Activated naive CD4-positive, alpha-beta T cell treated with anti-CD3 and anti-CD28 coated beads, Interleukin-2, amount 10 ng/mL, durations not matched to agents 7 days and 5 days (primary cell): ENCODE results near the gene WFS1.

ENCODE experiments used
- CTCF ChIA-PET: fragments of 350-600 bp; sonication (Branson Sonifier 250); formaldehyde crosslinking; loops from one replicate; lab custom pipeline; 2021; ENCODE audit warnings: antibody characterized with exemption; lab: Charles Lee
- DNase-seq: peaks from one replicate; pipeline ENCODE4 v3.0.0-alpha.2; 2020
- H3K27ac Mint-ChIP-seq: one replicate; pipeline ENCODE4 v1.8.0; 2021; ENCODE audit warnings: mild to moderate bottlenecking, moderate library complexity, mixed read lengths
- H3K27me3 Mint-ChIP-seq: one replicate; pipeline ENCODE4 v1.8.0; 2021; ENCODE audit warnings: mild to moderate bottlenecking, mixed read lengths
- H3K36me3 Mint-ChIP-seq: one replicate; pipeline ENCODE4 v1.8.0; 2021; ENCODE audit warnings: mixed read lengths
- H3K4me1 Mint-ChIP-seq: one replicate; pipeline ENCODE4 v1.8.0; 2021; ENCODE audit warnings: mixed read lengths
- H3K4me3 Mint-ChIP-seq: one replicate; pipeline ENCODE4 v1.8.0; 2021; ENCODE audit warnings: mild to moderate bottlenecking, moderate library complexity, mixed read lengths
- H3K9me3 Mint-ChIP-seq: one replicate; pipeline ENCODE4 v1.8.0; 2021; ENCODE audit warnings: mixed read lengths

The WFS1 gene

GRCh38 chr4:6338175-6338950 lies 68.7 kb downstream of the WFS1 start:
- Mint-ChIP-seq H3K27me3 (peaks cover 74% of the 10 kb centered on the region), H3K4me1 (peaks cover 28% of the 10 kb centered on the region), H3K36me3 (no peaks in the 10 kb centered on the region), H3K27ac (no peak overlapping the region), H3K9me3 (peaks cover 7% of the 10 kb centered on the region), H3K4me3 (no peak overlapping the region)
- CTCF ChIA-PET = interaction anchor here (1.4 kb wide), 1 partner anchor 11 kb away, joined by 6 read pairs; no protein-coding TSS in a partner anchor
- peak; percentile 54 for DNase-seq

GRCh38 chr4:6338951-6339817 lies 69.5 kb downstream of the WFS1 start:
- H3K27ac Mint-ChIP-seq = no peak overlapping the region
- DNase-seq = no peak
- peaks cover 3% of the 10 kb centered on the region for H3K9me3 Mint-ChIP-seq
- H3K4me1 Mint-ChIP-seq = peaks cover 28% of the 10 kb centered on the region
- H3K27me3 Mint-ChIP-seq = peaks cover 72% of the 10 kb centered on the region
- no peak overlapping the region for H3K4me3 Mint-ChIP-seq
- CTCF ChIA-PET = interaction anchor here (1.4 kb wide), 1 partner anchor 12 kb away, joined by 6 read pairs; no protein-coding TSS in a partner anchor
- no peaks in the 10 kb centered on the region for H3K36me3 Mint-ChIP-seq

- CTCF ChIA-PET = interaction anchor here (1.5 kb wide), 1 partner anchor 9 kb away, joined by 6 read pairs; no protein-coding TSS in a partner anchor
- Mint-ChIP-seq H3K4me1 (peaks cover 28% of the 10 kb centered on the region), H3K27me3 (peaks cover 69% of the 10 kb centered on the region), H3K27ac (no peak overlapping the region), H3K4me3 (no peak overlapping the region), H3K36me3 (no peaks in the 10 kb centered on the region), H3K9me3 (no peaks in the 10 kb centered on the region)
- DNase-seq = no peak
These were observed 70.3 kb downstream of the WFS1 start for GRCh38 chr4:6339818-6340445.

- H3K36me3 Mint-ChIP-seq = no peaks in the 10 kb centered on the region
- no peak for DNase-seq
- H3K27me3 Mint-ChIP-seq = peaks cover 67% of the 10 kb centered on the region
- H3K9me3 Mint-ChIP-seq = no peaks in the 10 kb centered on the region
- CTCF ChIA-PET = interaction anchor here (1.5 kb wide), 1 partner anchor 9 kb away, joined by 6 read pairs; no protein-coding TSS in a partner anchor
- peaks cover 28% of the 10 kb centered on the region for H3K4me1 Mint-ChIP-seq
- H3K4me3 Mint-ChIP-seq = no peak overlapping the region
- H3K27ac Mint-ChIP-seq = no peak overlapping the region
These were observed 70.9 kb downstream of the WFS1 start for GRCh38 chr4:6340446-6341015.

GRCh38 chr4:6341696-6342095 lies 72.0 kb downstream of the WFS1 start:
- no peaks in the 10 kb centered on the region for H3K9me3 Mint-ChIP-seq
- H3K4me3 Mint-ChIP-seq = no peak overlapping the region
- peaks cover 63% of the 10 kb centered on the region for H3K27me3 Mint-ChIP-seq
- CTCF ChIA-PET = interaction anchor here (0.6 kb wide), 1 partner anchor 67 kb away, joined by 3 read pairs; no protein-coding TSS in a partner anchor
- no peak for DNase-seq
- H3K4me1 Mint-ChIP-seq = peaks cover 28% of the 10 kb centered on the region
- no peaks in the 10 kb centered on the region for H3K36me3 Mint-ChIP-seq
- H3K27ac Mint-ChIP-seq = no peak overlapping the region

- Mint-ChIP-seq H3K36me3 (no peaks in the 10 kb centered on the region), H3K27ac (no peak overlapping the region), H3K27me3 (peaks cover 55% of the 10 kb centered on the region), H3K4me3 (no peak overlapping the region), H3K9me3 (no peaks in the 10 kb centered on the region), H3K4me1 (peaks cover 20% of the 10 kb centered on the region)
- CTCF ChIA-PET = interaction anchor here (1.7 kb wide), 1 partner anchor 11 kb away, joined by 5 read pairs; no protein-coding TSS in a partner anchor
- DNase-seq = no peak
These were observed 73.1 kb downstream of the WFS1 start for GRCh38 chr4:6342530-6343293.

- no peaks in the 10 kb centered on the region for H3K36me3 Mint-ChIP-seq
- CTCF ChIA-PET = interaction anchor here (0.7 to 1.7 kb wide), 2 partner anchors 12 to 91 kb away, joined by 3 to 5 read pairs; no protein-coding TSS in a partner anchor
- H3K4me1 Mint-ChIP-seq = peaks cover 7% of the 10 kb centered on the region
- no peak overlapping the region for H3K27ac Mint-ChIP-seq
- H3K27me3 Mint-ChIP-seq = peaks cover 49% of the 10 kb centered on the region
- no peak for DNase-seq
- no peaks in the 10 kb centered on the region for H3K9me3 Mint-ChIP-seq
- H3K4me3 Mint-ChIP-seq = no peak overlapping the region
These were observed 74.3 kb downstream of the WFS1 start for GRCh38 chr4:6343939-6344408.

- Mint-ChIP-seq H3K4me3 (no peak overlapping the region), H3K4me1 (peaks cover under 1% of the 10 kb centered on the region), H3K27ac (no peak overlapping the region), H3K9me3 (no peaks in the 10 kb centered on the region), H3K36me3 (no peaks in the 10 kb centered on the region), H3K27me3 (peaks cover 40% of the 10 kb centered on the region)
- CTCF ChIA-PET = interaction anchor here (1.1 kb wide), 1 partner anchor 13 kb away, joined by 4 read pairs; no protein-coding TSS in a partner anchor
- DNase-seq = no peak
These were observed 75.6 kb downstream of the WFS1 start for GRCh38 chr4:6345096-6345830.

- Mint-ChIP-seq H3K27me3 (peaks cover 34% of the 10 kb centered on the region), H3K4me3 (no peak overlapping the region), H3K4me1 (no peaks in the 10 kb centered on the region), H3K27ac (peak overlapping the region; percentile 16), H3K36me3 (no peaks in the 10 kb centered on the region), H3K9me3 (no peaks in the 10 kb centered on the region)
- no peak for DNase-seq
- CTCF ChIA-PET = interaction anchor here (1.1 kb wide), 1 partner anchor 14 kb away, joined by 4 read pairs; no protein-coding TSS in a partner anchor
These were observed 76.2 kb downstream of the WFS1 start for GRCh38 chr4:6345866-6346265.

- peaks cover 28% of the 10 kb centered on the region for H3K27me3 Mint-ChIP-seq
- no peak overlapping the region for H3K27ac Mint-ChIP-seq
- H3K4me1 Mint-ChIP-seq = no peaks in the 10 kb centered on the region
- no peak for DNase-seq
- CTCF ChIA-PET = no interaction called here
- no peak overlapping the region for H3K4me3 Mint-ChIP-seq
- no peaks in the 10 kb centered on the region for H3K9me3 Mint-ChIP-seq
- H3K36me3 Mint-ChIP-seq = no peaks in the 10 kb centered on the region
These were observed 76.9 kb downstream of the WFS1 start for GRCh38 chr4:6346373-6347110.

- Mint-ChIP-seq H3K4me3 (no peak overlapping the region), H3K27ac (no peak overlapping the region), H3K9me3 (no peaks in the 10 kb centered on the region), H3K27me3 (peaks cover 24% of the 10 kb centered on the region), H3K4me1 (no peaks in the 10 kb centered on the region), H3K36me3 (no peaks in the 10 kb centered on the region)
- CTCF ChIA-PET = no interaction called here
- DNase-seq = no peak
These were observed 77.9 kb downstream of the WFS1 start for GRCh38 chr4:6347511-6348045.

- CTCF ChIA-PET = interaction anchor here (1.3 kb wide), 1 partner anchor 16 kb away, joined by 5 read pairs; no protein-coding TSS in a partner anchor
- no peaks in the 10 kb centered on the region for H3K36me3 Mint-ChIP-seq
- H3K4me3 Mint-ChIP-seq = no peak overlapping the region
- peaks cover 22% of the 10 kb centered on the region for H3K27me3 Mint-ChIP-seq
- DNase-seq = no peak
- no peak overlapping the region for H3K27ac Mint-ChIP-seq
- H3K9me3 Mint-ChIP-seq = no peaks in the 10 kb centered on the region
- no peaks in the 10 kb centered on the region for H3K4me1 Mint-ChIP-seq
These were observed 78.8 kb downstream of the WFS1 start for GRCh38 chr4:6348408-6348807.
